ENCODE results near the gene CITED1. TPM values are rescaled to one million over a fixed set of nuclear protein-coding genes. Genes with fewer than 3 reads are reported as not detected.

The CITED1 gene, protein sequence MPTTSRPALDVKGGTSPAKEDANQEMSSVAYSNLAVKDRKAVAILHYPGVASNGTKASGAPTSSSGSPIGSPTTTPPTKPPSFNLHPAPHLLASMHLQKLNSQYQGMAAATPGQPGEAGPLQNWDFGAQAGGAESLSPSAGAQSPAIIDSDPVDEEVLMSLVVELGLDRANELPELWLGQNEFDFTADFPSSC
- 1 to 10 TPM in 1 of 2 donors, not detected in 1; 1.8 TPM for total RNA-seq
- polyA plus RNA-seq = under 1 TPM; 0.34 to 0.47 TPM
- long read RNA-seq, donor 1 = 0 reads
- long read RNA-seq, donor 2 = 0 reads
- long read RNA-seq, donor 3 = 0 reads
- long read RNA-seq, donor 4 = 0 reads
- long read RNA-seq, donor 5, partial matches to known transcripts = 0 of 1 reads
- long read RNA-seq, donor 5, other reads (novel, unspliced or antisense) = 0 of 1 reads

DNA sequence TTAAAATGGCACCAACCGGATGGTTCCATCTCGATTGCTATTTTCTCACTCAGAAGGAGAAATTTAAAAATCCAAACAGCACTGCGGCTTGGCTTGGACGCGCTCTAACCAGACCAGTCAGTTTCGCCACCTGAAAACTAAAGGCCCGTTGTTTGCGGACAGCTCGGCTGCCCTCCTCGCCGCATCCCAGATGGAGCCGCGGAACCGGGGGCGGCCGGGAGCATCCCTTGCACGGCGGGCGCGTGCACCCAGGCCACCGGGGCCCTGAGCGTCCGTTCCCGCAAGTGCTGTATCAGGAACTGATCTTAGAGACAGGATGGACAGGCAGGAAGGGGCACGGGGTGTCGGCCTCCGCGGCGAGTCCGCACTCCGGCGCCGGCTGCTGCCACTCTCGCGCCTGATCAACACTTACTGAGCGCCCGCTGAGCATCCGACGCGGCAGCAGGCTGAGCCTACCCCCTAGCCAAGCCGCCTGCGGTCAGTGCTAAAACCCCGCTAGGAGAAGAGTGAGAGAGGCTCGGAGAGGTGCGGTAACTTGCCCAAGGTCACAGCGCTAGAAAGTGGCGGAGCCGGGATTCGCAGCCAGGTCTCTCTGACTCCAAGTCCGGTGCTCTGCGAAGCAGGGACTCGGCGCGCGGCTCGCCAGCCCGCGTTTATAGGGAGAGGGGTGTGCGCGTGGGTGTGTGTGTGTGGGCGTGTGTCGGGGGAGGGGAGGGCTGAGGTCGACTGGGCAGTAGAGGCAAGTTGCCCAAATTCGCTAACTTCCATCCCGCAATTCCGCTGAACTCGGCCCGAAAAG lies at the start of gene CITED1:
TSS of gene CITED1 (minus strand) at position 629 of the 799 bp plus-strand sequence. CDS start 3,045 bp downstream, outside the sequence.
- Histone ChIP-seq H3K9me3 (ENCODE audit: control insufficient read depth in 4 of 4, insufficient read depth in 3 of 4, low read length in 3 of 4) (peaks cover 0 to 9% (median 0%) of the 10 kb centered on the region in 4 donors), H3K4me3 (peak within 1 kb of the TSS; percentile 18), H3K27ac (ENCODE audit: low read depth in 1 of 2, low read length in 1 of 2) (no peak within 1 kb of the TSS), H3K9ac (ENCODE audit: insufficient read depth in 1 of 2, low read length in 2 of 2) (no peak within 1 kb of the TSS), H3K4me1 (ENCODE audit: control insufficient read depth in 5 of 5, insufficient read depth in 5 of 5, low read length in 5 of 5) (peaks cover 0 to 24% (median 6%) of the 10 kb centered on the region in 5 donors), H3K36me3 (ENCODE audit: control insufficient read depth in 4 of 4, insufficient read depth in 4 of 4, low read length in 4 of 4) (no peaks in the 10 kb centered on the region), H3K27me3 (ENCODE audit: control insufficient read depth in 3 of 3, insufficient read depth in 3 of 3, low read length in 2 of 3) (peaks cover 27 to 90% (median 77%) of the 10 kb centered on the region in 3 donors)
- WGBS, 2 donors = 1 to 9% methylated on average over 36 to 68 of the region's 68 CpGs
- no peak for TF ChIP-seq CTCF (IDR thresholded peaks at IDR 0.05; ENCODE audit: control extremely low read depth, extremely low read depth)
- ATAC-seq (ENCODE audit: insufficient read depth, low FRiP score) (no peak), DNase-seq (peak in 1 of 3 donors; percentile 4)

DNA sequence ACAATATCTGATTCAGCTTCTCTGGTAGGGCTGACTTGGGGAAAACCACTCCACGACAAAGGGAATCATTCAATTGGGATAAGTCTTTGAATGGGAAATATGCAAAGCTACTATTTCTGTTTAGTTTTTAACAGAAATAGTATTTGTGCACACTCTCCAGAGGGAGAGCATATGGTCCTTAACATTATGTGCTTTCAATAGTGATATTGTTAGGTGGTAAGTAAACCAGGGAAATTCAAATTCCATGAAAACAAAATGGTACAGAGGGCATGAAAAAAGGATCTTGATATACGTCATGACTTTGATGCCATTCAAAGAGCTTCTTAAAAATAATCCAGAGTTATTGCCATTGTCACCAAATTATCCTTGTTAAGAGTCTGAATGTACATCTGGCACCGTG lies 47.1 kb upstream of the CITED1 start:
- Histone ChIP-seq H3K27me3 (ENCODE audit: control insufficient read depth in 3 of 3, insufficient read depth in 3 of 3, low read length in 2 of 3) (peaks cover 0 to 55% (median 28%) of the 10 kb centered on the region in 3 donors), H3K4me3 (no peak overlapping the region), H3K4me1 (ENCODE audit: control insufficient read depth in 5 of 5, insufficient read depth in 5 of 5, low read length in 5 of 5) (no peaks in the 10 kb centered on the region), H3K9me3 (ENCODE audit: control insufficient read depth in 4 of 4, insufficient read depth in 3 of 4, low read length in 3 of 4) (peaks cover 0 to 2% (median 0%) of the 10 kb centered on the region in 4 donors), H3K9ac (ENCODE audit: insufficient read depth in 1 of 2, low read length in 2 of 2) (no peak overlapping the region), H3K27ac (ENCODE audit: low read depth in 1 of 2, low read length in 1 of 2) (no peak overlapping the region), H3K36me3 (ENCODE audit: control insufficient read depth in 4 of 4, insufficient read depth in 4 of 4, low read length in 4 of 4) (peaks cover 0 to 2% (median under 1%) of the 10 kb centered on the region in 4 donors)
- no peak for TF ChIP-seq CTCF (IDR thresholded peaks at IDR 0.05; ENCODE audit: control extremely low read depth, extremely low read depth)
- DNase-seq (no peak), ATAC-seq (ENCODE audit: insufficient read depth, low FRiP score) (no peak)
- WGBS, 2 donors = 63 to 96% methylated on average over 3 of the region's 3 CpGs

GRCh38 chrX:72351606-72352334 lies 46.1 kb upstream of the CITED1 start:
- H3K27ac ChIP-seq (ENCODE audit: low read depth in 1 of 2, low read length in 1 of 2) = no peak overlapping the region
- 67 to 85% methylated on average over 8 of the region's 8 CpGs for WGBS, 2 donors
- no peak overlapping the region for H3K4me3 ChIP-seq
- ATAC-seq (ENCODE audit: insufficient read depth, low FRiP score) (no peak), DNase-seq (peak in 1 of 3 donors; percentile 9)
- H3K9me3 ChIP-seq (ENCODE audit: control insufficient read depth in 4 of 4, insufficient read depth in 3 of 4, low read length in 3 of 4) = peaks cover 0 to 2% (median 0%) of the 10 kb centered on the region in 4 donors
- no peaks in the 10 kb centered on the region for H3K4me1 ChIP-seq (ENCODE audit: control insufficient read depth in 5 of 5, insufficient read depth in 5 of 5, low read length in 5 of 5)
- peaks cover 0 to 2% (median under 1%) of the 10 kb centered on the region in 4 donors for H3K36me3 ChIP-seq (ENCODE audit: control insufficient read depth in 4 of 4, insufficient read depth in 4 of 4, low read length in 4 of 4)
- TF ChIP-seq CTCF (IDR thresholded peaks at IDR 0.05; ENCODE audit: control extremely low read depth, extremely low read depth) = no peak
- no peak overlapping the region for H3K9ac ChIP-seq (ENCODE audit: insufficient read depth in 1 of 2, low read length in 2 of 2)
- peaks cover 0 to 57% (median 21%) of the 10 kb centered on the region in 3 donors for H3K27me3 ChIP-seq (ENCODE audit: control insufficient read depth in 3 of 3, insufficient read depth in 3 of 3, low read length in 2 of 3)
